Muscle of leg (tissue), 11 donors: ENCODE data around the gene TPST1. TPM values are rescaled to one million over a fixed set of nuclear protein-coding genes. Genes with fewer than 3 reads are reported as not detected.

Experiments used
- DNase-seq: peaks from one replicate; pipeline ENCODE4 v3.0.0; 2013
- H3K27ac ChIP-seq: one replicate; pipeline ENCODE4 v1.5.1; 2013; ENCODE audit warnings: mild to moderate bottlenecking, low read length, control low read depth
- H3K27me3 ChIP-seq: one replicate; pipeline ENCODE4 v1.6.1; 2013; ENCODE audit warnings: low read length; ENCODE audit not compliant: control insufficient read depth, insufficient read depth
- H3K36me3 ChIP-seq: one replicate; pipeline ENCODE4 v1.6.1; 2013; ENCODE audit warnings: low read length; ENCODE audit not compliant: control insufficient read depth, insufficient read depth
- H3K4me1 ChIP-seq: one replicate; pipeline ENCODE4 v1.6.1; 2013; ENCODE audit warnings: low read length; ENCODE audit not compliant: control insufficient read depth, insufficient read depth
- H3K4me3 ChIP-seq: one replicate; pipeline ENCODE4 v1.5.1; 2013; ENCODE audit warnings: low read length, control low read depth
- H3K9me3 ChIP-seq: replicated peaks from 2 replicates; pipeline ENCODE4 v1.6.1; 2013; ENCODE audit warnings: low read depth, low read length; ENCODE audit not compliant: control insufficient read depth
- WGBS: methylation state at CpG from one replicate; pipeline ENCODE4 v1.1.5; 2013; ENCODE audit warnings: missing lambda C conversion rate; ENCODE audit not compliant: insufficient coverage; 5-methylcytosine and 5-hydroxymethylcytosine counted together
- polyA plus RNA-seq, 8 donors: library from polyadenylated mRNA; unstranded; fragments of 120-200 nt; gene quantifications; one replicate each; pipeline versions ENCODE4 v1.2.1 to v1.2.3, GENCODE V29; 2013; ENCODE audit warnings: inconsistent platforms in 1 of 8, low replicate concordance in 1 of 8; ENCODE audit not compliant: insufficient read length in 8 of 8, insufficient read depth in 1 of 8
- total RNA-seq: library from RNA; stranded (reverse); fragments of 120-200 nt; gene quantifications from one replicate; pipeline ENCODE4 v1.2.4, GENCODE V29; 2013

The TPST1 gene
- total and polyA plus RNA-seq, 9 donors: 11.2 to 39.6 (median 16.3) TPM

GRCh38 chr7:66344166-66344565 is 139.0 kb downstream of the TPST1 start:
- H3K4me3 ChIP-seq: no peak overlapping the region
- no peak overlapping the region for H3K27ac ChIP-seq
- no peaks in the 10 kb centered on the region for H3K4me1 ChIP-seq
- peak; percentile 52 for DNase-seq
- no peaks in the 10 kb centered on the region for H3K9me3 ChIP-seq
- 100% methylated on average over 1 of the region's 1 CpG for WGBS
- no peaks in the 10 kb centered on the region for H3K27me3 ChIP-seq
- no peaks in the 10 kb centered on the region for H3K36me3 ChIP-seq

DNA sequence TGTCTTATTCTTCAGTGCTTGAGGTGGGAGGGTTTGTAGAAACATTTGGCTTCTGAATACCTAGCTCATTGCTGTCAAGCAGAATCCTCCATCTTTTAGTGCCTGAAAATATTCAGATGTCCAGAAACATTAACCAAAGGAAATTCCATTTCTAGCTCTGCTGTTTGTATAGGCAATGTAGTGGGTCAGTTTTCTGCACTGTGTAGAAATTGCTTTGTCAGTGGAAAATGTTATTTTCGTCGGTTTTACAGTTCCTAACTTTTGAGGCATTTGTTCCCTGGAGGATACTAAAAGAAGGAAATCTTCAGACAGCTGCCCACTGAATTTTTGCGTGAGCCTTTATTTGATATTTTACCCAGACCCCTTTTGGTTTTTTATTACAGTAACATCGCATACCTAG is 143.4 kb downstream of the TPST1 start:
- H3K36me3 ChIP-seq: no peaks in the 10 kb centered on the region
- no peak overlapping the region for H3K4me3 ChIP-seq
- H3K27me3 ChIP-seq: no peaks in the 10 kb centered on the region
- DNase-seq: peak; percentile 86
- no peaks in the 10 kb centered on the region for H3K4me1 ChIP-seq
- no peaks in the 10 kb centered on the region for H3K9me3 ChIP-seq
- H3K27ac ChIP-seq: peak overlapping the region; percentile 22
- 0% methylated on average over 2 of the region's 4 CpGs for WGBS

GRCh38 chr7:66348959-66349358 is 143.8 kb downstream of the TPST1 start:
- Histone ChIP-seq H3K9me3 (no peaks in the 10 kb centered on the region), H3K27me3 (no peaks in the 10 kb centered on the region), H3K4me3 (no peak overlapping the region), H3K4me1 (no peaks in the 10 kb centered on the region), H3K27ac (no peak overlapping the region), H3K36me3 (no peaks in the 10 kb centered on the region)
- 42% methylated on average over 2 of the region's 6 CpGs for WGBS
- peak; percentile 46 for DNase-seq

DNA sequence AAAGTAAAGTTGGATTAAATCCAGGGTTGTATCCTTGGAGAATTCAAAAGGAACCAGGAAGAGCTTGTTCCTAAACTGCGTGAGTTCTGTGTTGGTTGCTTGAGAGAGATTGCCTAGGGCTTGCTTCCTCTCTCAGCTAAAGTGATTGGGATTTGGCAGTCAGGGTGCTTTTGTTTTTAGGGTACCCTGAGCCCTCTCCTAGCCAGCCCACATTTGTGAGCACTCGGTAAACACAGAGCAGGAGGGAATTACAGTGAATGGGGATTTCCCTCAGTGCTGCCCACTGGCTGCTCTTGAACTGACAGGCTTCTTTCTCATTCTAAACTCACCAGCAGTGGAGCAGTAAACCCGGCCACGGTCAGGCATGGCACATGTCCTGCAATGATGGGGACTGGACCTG is 146.9 kb downstream of the TPST1 start:
- Histone ChIP-seq H3K36me3 (no peaks in the 10 kb centered on the region), H3K4me3 (no peak overlapping the region), H3K9me3 (no peaks in the 10 kb centered on the region), H3K4me1 (no peaks in the 10 kb centered on the region), H3K27ac (no peak overlapping the region), H3K27me3 (no peaks in the 10 kb centered on the region)
- DNase-seq: peak; percentile 25
- WGBS: 0% methylated on average over 2 of the region's 4 CpGs

DNA sequence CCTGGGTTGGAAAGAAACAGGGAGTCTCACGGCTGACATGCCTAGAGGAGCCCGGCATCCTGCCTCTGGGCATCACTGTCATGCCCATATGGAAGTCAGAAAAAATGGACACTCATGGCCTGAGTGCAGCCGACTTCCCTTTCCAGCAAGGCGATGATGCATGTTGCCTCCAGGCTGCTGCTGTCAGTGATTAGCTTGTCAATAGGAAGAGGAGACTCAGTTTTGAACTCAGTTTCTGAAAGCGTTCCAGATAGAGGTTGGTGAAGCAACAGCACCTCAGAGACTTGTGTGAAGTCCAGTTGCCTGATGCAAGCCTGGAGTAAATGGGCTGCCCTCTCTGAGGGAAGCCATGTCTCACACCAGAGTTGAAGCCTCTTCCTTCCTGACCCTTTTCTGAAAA is 148.4 kb downstream of the TPST1 start:
- no peak for DNase-seq
- no peaks in the 10 kb centered on the region for H3K27me3 ChIP-seq
- H3K4me3 ChIP-seq: no peak overlapping the region
- no peak overlapping the region for H3K27ac ChIP-seq
- no peaks in the 10 kb centered on the region for H3K4me1 ChIP-seq
- no peaks in the 10 kb centered on the region for H3K9me3 ChIP-seq
- H3K36me3 ChIP-seq: no peaks in the 10 kb centered on the region
- 86% methylated on average over 5 of the region's 5 CpGs for WGBS

DNA sequence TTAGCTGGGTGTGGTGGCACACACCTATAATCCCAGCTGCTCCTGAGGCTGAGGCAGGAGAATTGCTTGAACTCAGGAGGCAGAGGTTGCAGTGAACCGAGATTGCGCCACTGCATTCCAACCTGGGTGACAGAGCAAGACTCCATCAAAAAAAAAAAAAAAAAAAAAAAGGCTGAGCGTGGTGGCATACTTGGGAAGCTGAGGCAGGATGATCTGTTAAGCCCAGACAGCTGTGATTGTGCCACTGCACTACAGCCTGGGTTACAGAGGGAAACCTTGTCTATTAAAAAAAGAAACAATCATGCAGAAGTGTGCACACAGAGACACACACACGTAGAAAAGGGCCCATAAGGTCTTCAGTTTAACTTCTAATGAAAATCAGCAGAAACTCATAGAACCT is 150.6 kb downstream of the TPST1 start:
- 100% methylated on average over 1 of the region's 4 CpGs for WGBS
- Histone ChIP-seq H3K4me3 (no peak overlapping the region), H3K9me3 (no peaks in the 10 kb centered on the region), H3K36me3 (no peaks in the 10 kb centered on the region), H3K27ac (no peak overlapping the region), H3K4me1 (peaks cover 5% of the 10 kb centered on the region), H3K27me3 (no peaks in the 10 kb centered on the region)
- no peak for DNase-seq

GRCh38 chr7:66356277-66356721 is 151.2 kb downstream of the TPST1 start:
- no peaks in the 10 kb centered on the region for H3K36me3 ChIP-seq
- no peak overlapping the region for H3K4me3 ChIP-seq
- DNase-seq: no peak
- peaks cover 5% of the 10 kb centered on the region for H3K4me1 ChIP-seq
- no peak overlapping the region for H3K27ac ChIP-seq
- H3K9me3 ChIP-seq: no peaks in the 10 kb centered on the region
- 87% methylated on average over 4 of the region's 6 CpGs for WGBS
- H3K27me3 ChIP-seq: no peaks in the 10 kb centered on the region

DNA sequence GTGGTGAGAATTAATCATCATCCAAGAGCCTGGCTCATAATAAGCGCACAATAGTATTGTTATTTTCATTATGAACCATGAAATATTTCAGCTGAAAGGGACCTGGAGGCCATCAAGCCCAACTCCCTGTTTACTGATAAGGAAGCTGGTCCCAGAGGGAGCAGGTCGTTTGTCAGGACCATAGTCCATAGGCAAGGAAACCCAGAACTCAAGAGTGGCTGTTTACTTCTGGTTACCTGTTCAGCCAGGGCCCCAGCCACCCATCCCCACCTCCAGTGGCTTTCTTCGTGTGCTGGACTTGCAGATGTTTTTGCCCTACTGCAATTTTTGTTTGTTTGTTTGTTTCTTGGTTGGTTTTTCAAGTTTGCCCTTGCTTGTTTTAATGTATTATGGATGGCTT is 152.0 kb downstream of the TPST1 start:
- 43% methylated on average over 1 of the region's 3 CpGs for WGBS
- Histone ChIP-seq H3K36me3 (no peaks in the 10 kb centered on the region), H3K4me3 (no peak overlapping the region), H3K4me1 (peaks cover 5% of the 10 kb centered on the region), H3K9me3 (no peaks in the 10 kb centered on the region), H3K27me3 (no peaks in the 10 kb centered on the region), H3K27ac (no peak overlapping the region)
- no peak for DNase-seq

DNA sequence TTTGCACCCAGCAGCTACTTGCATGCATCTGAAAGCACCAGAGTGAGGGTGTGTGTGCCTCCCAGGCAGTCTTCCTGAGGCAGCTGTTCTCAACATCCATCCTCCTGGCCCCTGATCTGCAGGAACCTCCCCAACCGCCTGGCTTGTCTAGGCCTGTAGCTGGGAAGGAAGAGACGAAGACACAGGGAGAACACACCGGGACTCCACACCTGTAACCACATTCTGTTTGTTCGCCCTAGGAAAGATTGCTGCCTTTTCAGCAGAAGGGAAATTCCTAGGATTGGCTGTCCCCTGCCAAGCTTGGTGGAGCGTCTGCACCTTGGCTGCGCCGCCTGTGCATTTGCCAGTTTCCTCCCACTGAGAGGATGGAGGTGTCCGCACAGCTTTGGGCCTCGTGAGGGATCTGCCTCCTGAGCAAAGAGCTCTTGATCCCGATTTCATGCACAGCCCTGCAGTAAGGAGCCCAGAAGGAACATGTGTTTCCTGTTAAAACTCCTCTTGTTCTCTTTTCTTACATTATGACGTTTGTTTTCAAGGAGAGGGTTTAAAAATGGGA is 154.6 kb downstream of the TPST1 start:
- Histone ChIP-seq H3K4me3 (no peak overlapping the region), H3K9me3 (no peaks in the 10 kb centered on the region), H3K27me3 (no peaks in the 10 kb centered on the region), H3K36me3 (no peaks in the 10 kb centered on the region), H3K4me1 (peaks cover 5% of the 10 kb centered on the region), H3K27ac (no peak overlapping the region)
- WGBS: 27% methylated on average over 7 of the region's 11 CpGs
- DNase-seq: peak; percentile 79

GRCh38 chr7:66362136-66362535 is 157.0 kb downstream of the TPST1 start:
- no peak overlapping the region for H3K27ac ChIP-seq
- H3K4me3 ChIP-seq: no peak overlapping the region
- no peaks in the 10 kb centered on the region for H3K36me3 ChIP-seq
- no peak for DNase-seq
- 82% methylated on average over 2 of the region's 4 CpGs for whole genome bisulfite sequencing
- H3K9me3 ChIP-seq: no peaks in the 10 kb centered on the region
- peaks cover 5% of the 10 kb centered on the region for H3K4me1 ChIP-seq
- H3K27me3 ChIP-seq: no peaks in the 10 kb centered on the region

DNA sequence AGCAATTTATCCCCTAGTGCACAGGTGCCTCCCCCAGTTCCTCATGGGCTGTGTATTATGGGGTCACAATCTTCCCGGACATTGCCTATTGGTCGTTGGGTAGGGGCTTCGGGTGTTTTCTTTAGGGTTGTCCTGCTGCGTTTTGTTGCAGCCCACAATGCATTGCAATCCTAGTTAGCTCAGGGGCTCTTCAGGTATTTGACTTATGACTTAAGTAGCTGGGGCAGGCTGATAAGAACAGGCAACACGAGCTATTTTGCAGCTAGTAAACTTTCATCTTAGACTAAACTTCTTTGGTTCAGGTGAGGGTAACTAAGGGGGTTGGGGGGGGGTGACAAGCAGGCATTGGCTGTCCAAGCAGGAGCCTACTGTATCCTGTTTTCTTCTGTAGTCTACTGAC is 158.5 kb downstream of the TPST1 start:
- H3K36me3 ChIP-seq: no peaks in the 10 kb centered on the region
- no peak overlapping the region for H3K27ac ChIP-seq
- no peaks in the 10 kb centered on the region for H3K9me3 ChIP-seq
- H3K4me3 ChIP-seq: no peak overlapping the region
- no peaks in the 10 kb centered on the region for H3K27me3 ChIP-seq
- H3K4me1 ChIP-seq: peaks cover 5% of the 10 kb centered on the region
- WGBS: 100% methylated on average over 2 of the region's 5 CpGs
- no peak for DNase-seq
